ENCODE data around the gene KRTAP9-1. TPM values are rescaled to one million over a fixed set of nuclear protein-coding genes. Genes with fewer than 3 reads are reported as not detected.

KRTAP9-1 gene
- total and polyA plus RNA-seq, 12 donors: not detected

GRCh38 chr17:41185001-41185400, 4.7 kb upstream of the KRTAP9-1 start:
- Histone ChIP-seq H3K9me3 (peaks cover 0 to 4% (median 0%) of the 10 kb centered on the region in 11 donors), H3K36me3 (no peaks in the 10 kb centered on the region), H3K4me1 (no peaks in the 10 kb centered on the region), H3K27ac (no peak overlapping the region), H3K27me3 (peaks cover 0 to 36% (median 16%) of the 10 kb centered on the region in 7 donors), H3K4me3 (no peak overlapping the region)
- no peak for ATAC-seq
- no peak for DNase-seq
- intact Hi-C loops (cut with DNase I): loop anchor here in 1 of 10 donors (10.0 kb wide), 1 partner anchor 60 kb away; the partner anchor contains the start of gene KRTAP4-12
- 45 to 56% methylated on average over 1 of the region's 1 CpG for WGBS, 2 donors
- TF ChIP-seq CTCF (IDR thresholded peaks at IDR 0.05): no peak

DNA sequence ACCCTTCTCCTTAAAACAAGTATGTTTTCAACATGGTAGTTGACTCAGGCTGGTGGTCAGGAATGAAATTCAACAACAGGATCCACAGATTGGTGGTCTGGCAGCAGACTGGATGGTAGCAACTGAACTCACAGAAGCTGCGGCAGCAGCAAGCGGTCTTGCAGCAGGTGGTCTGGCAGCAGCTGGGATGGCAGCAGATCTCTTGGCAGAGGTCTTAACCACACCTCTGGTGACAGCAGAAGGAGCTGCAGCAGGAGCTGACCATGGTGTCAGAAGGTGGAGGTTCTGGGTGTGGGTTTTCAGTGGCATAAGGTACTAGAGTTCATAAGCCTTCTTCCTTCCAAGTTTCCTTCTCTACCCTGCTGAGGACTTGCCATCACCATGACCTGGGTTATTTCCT, 2.8 kb upstream of the KRTAP9-1 start:
- 78 to 87% methylated on average over 2 of the region's 2 CpGs for WGBS, 2 donors
- H3K36me3 ChIP-seq: no peaks in the 10 kb centered on the region

GRCh38 chr17:41190328-41190727, 641 bp downstream of the KRTAP9-1 start:
- ATAC-seq (no peak), DNase-seq (no peak)
- Histone ChIP-seq H3K9me3 (peaks cover 0 to 10% (median 0%) of the 10 kb centered on the region in 11 donors), H3K4me1 (no peaks in the 10 kb centered on the region), H3K36me3 (no peaks in the 10 kb centered on the region), H3K27ac (no peak overlapping the region), H3K27me3 (peaks cover 0 to 59% (median 19%) of the 10 kb centered on the region in 7 donors), H3K4me3 (no peak overlapping the region)
- TF ChIP-seq CTCF (IDR thresholded peaks at IDR 0.05): no peak
- 86 to 90% methylated on average over 3 of the region's 3 CpGs for WGBS, 2 donors
- intact Hi-C loops (cut with DNase I): no loop called here

More for the DNA sequence above, 2.8 kb upstream of the KRTAP9-1 start:
- ATAC-seq: no peak
- Histone ChIP-seq H3K27ac (no peak overlapping the region), H3K27me3 (peaks cover 0 to 49% (median 19%) of the 10 kb centered on the region in 7 donors), H3K9me3 (peaks cover 0 to 4% (median 0%) of the 10 kb centered on the region in 11 donors), H3K4me1 (no peaks in the 10 kb centered on the region), H3K4me3 (no peak overlapping the region)
- DNase-seq: no peak
- intact Hi-C loops (cut with DNase I): loop anchor here in 1 of 10 donors (10.0 kb wide), 1 partner anchor 62 kb away; the partner anchor contains the start of gene KRTAP4-12
- no peak for TF ChIP-seq CTCF (IDR thresholded peaks at IDR 0.05)

DNA sequence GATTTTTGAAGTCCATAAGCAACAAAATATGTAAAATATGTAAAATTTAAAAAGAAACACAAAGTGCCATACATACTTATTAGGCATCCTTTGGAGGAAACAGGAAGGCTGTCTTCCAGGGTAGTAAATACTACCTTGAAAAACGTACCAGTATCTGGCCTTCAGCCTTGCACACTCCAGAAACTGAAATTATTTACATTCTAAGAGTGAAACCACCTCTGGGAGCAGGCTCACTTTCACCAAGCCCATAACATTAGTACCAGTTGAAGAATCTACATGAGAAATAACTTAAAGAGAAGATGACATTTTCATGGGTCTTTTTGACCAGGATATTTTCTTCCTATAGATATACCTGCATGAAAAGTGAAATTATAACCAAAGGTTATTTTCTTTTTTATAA, 6.4 kb downstream of the KRTAP9-1 start:
- Histone ChIP-seq H3K36me3 (no peaks in the 10 kb centered on the region), H3K4me1 (no peaks in the 10 kb centered on the region), H3K27ac (no peak overlapping the region), H3K4me3 (no peak overlapping the region), H3K27me3 (peaks cover 0 to 16% (median 0%) of the 10 kb centered on the region in 7 donors), H3K9me3 (peaks cover 0 to 11% (median 0%) of the 10 kb centered on the region in 11 donors)
- 33 to 60% methylated on average over 1 of the region's 1 CpG for WGBS, 2 donors
- DNase-seq (no peak), ATAC-seq (no peak)
- intact Hi-C loops (cut with DNase I): no loop called here
- no peak for TF ChIP-seq CTCF (IDR thresholded peaks at IDR 0.05)
